Mesenteric fat pad (tissue), 1 donor: ENCODE data around the gene SPATS2. TPM values are rescaled to one million over a fixed set of nuclear protein-coding genes. Genes with fewer than 3 reads are reported as not detected.

Experiments
- DNase-seq: peaks from one replicate; pipeline ENCODE4 v3.0.0-alpha.2; 2020; ENCODE audit warnings: low spot score
- total RNA-seq: library from RNA; stranded (reverse); fragmentation: NEBNext Ultra II Directional; extraction: Animal tissue kit (Norgen Biotek cat#: 25700); gene quantifications from one replicate; pipeline ENCODE4 v1.2.1, GENCODE V29; 2021
- donor health status: DM: yes; HTN: yes; CAD: no.

Gene SPATS2
- total RNA-seq, 1 donor from 2014 or later, result 9.9 TPM

- no peak for DNase-seq
These were observed 94.0 kb downstream of the SPATS2 start for GRCh38 chr12:49461221-49461620.

GRCh38 chr12:49462083-49462744, 95.0 kb downstream of the SPATS2 start:
- no peak for DNase-seq

GRCh38 chr12:49465132-49465531, 97.9 kb downstream of the SPATS2 start:
- DNase-seq, result no peak

- DNase-seq, result no peak
These were observed 103.7 kb downstream of the SPATS2 start for GRCh38 chr12:49470986-49471385.

- no peak for DNase-seq
These were observed 104.3 kb downstream of the SPATS2 start for GRCh38 chr12:49471557-49471956.

GRCh38 chr12:49476091-49476490, 108.8 kb downstream of the SPATS2 start:
- DNase-seq, result no peak

- DNase-seq, result no peak
These were observed 111.8 kb downstream of the SPATS2 start for GRCh38 chr12:49478949-49479664.

GRCh38 chr12:49482095-49483051, 115.1 kb downstream of the SPATS2 start:
- no peak for DNase-seq

GRCh38 chr12:49483619-49484018, 116.4 kb downstream of the SPATS2 start:
- DNase-seq, result no peak

- DNase-seq, result no peak
These were observed 120.3 kb downstream of the SPATS2 start for GRCh38 chr12:49487605-49488004.

GRCh38 chr12:49489154-49489553, 121.9 kb downstream of the SPATS2 start:
- DNase-seq, result no peak

- DNase-seq, result no peak
These were observed 122.5 kb downstream of the SPATS2 start for GRCh38 chr12:49489720-49490119.

GRCh38 chr12:49491823-49492222, 124.6 kb downstream of the SPATS2 start:
- DNase-seq, result no peak

GRCh38 chr12:49493900-49494299, 126.6 kb downstream of the SPATS2 start:
- no peak for DNase-seq

GRCh38 chr12:49496417-49497360, 129.4 kb downstream of the SPATS2 start:
- DNase-seq, result no peak

- no peak for DNase-seq
These were observed 134.6 kb downstream of the SPATS2 start for GRCh38 chr12:49501895-49502294.

GRCh38 chr12:49502590-49502989, 135.3 kb downstream of the SPATS2 start:
- DNase-seq, result no peak

- DNase-seq, result no peak
These were observed 136.5 kb downstream of the SPATS2 start for GRCh38 chr12:49503674-49504180.

GRCh38 chr12:49505672-49506071, 138.4 kb downstream of the SPATS2 start:
- DNase-seq, result no peak

- no peak for DNase-seq
These were observed 139.9 kb downstream of the SPATS2 start for GRCh38 chr12:49507139-49507538.
